Renal pelvis (tissue), 4 donors: ENCODE results near the gene ARHGAP27. TPM values are rescaled to one million over a fixed set of nuclear protein-coding genes. Genes with fewer than 3 reads are reported as not detected.

Experiments used
- DNase-seq: peaks from one replicate; pipeline ENCODE4 v3.0.0-alpha.2; 2013
- polyA plus RNA-seq, 3 donors: library from polyadenylated mRNA; unstranded; fragments of 120-200 nt; gene quantifications; one replicate each; pipeline ENCODE4 v1.2.1, GENCODE V29; 2013; ENCODE audit not compliant: insufficient read length in 3 of 3

Gene ARHGAP27
- polyA plus RNA-seq, 3 donors, result 15.7 to 21.7 (median 20.4) TPM

GRCh38 chr17:45388604-45389325 lies 43.9 kb downstream of the ARHGAP27 start:
- DNase-seq, result no peak

GRCh38 chr17:45387739-45388138 lies 44.9 kb downstream of the ARHGAP27 start:
- DNase-seq, result no peak

- no peak for DNase-seq
These were observed 46.5 kb downstream of the ARHGAP27 start for GRCh38 chr17:45386178-45386577.

GRCh38 chr17:45385331-45385997 lies 47.2 kb downstream of the ARHGAP27 start:
- peak; percentile 76 for DNase-seq

GRCh38 chr17:45384789-45385262 lies 47.8 kb downstream of the ARHGAP27 start:
- no peak for DNase-seq

GRCh38 chr17:45384047-45384788 lies 48.5 kb downstream of the ARHGAP27 start:
- DNase-seq, result no peak

- no peak for DNase-seq
These were observed 49.7 kb downstream of the ARHGAP27 start for GRCh38 chr17:45383003-45383402.

GRCh38 chr17:45382226-45382625 lies 50.4 kb downstream of the ARHGAP27 start:
- DNase-seq, result no peak

- no peak for DNase-seq
These were observed 51.7 kb downstream of the ARHGAP27 start for GRCh38 chr17:45380991-45381390.

- DNase-seq, result no peak
These were observed 52.5 kb downstream of the ARHGAP27 start for GRCh38 chr17:45380046-45380765.

GRCh38 chr17:45377401-45377800 lies 55.3 kb downstream of the ARHGAP27 start:
- no peak for DNase-seq

GRCh38 chr17:45376171-45377005 lies 56.3 kb downstream of the ARHGAP27 start:
- DNase-seq, result no peak

- DNase-seq, result no peak
These were observed 58.2 kb downstream of the ARHGAP27 start for GRCh38 chr17:45374501-45374900.

- DNase-seq, result no peak
These were observed 60.3 kb downstream of the ARHGAP27 start for GRCh38 chr17:45372325-45372869.

- DNase-seq, result peak; percentile 82
These were observed 61.0 kb downstream of the ARHGAP27 start for GRCh38 chr17:45371414-45372324.

- no peak for DNase-seq
These were observed 61.7 kb downstream of the ARHGAP27 start for GRCh38 chr17:45370949-45371413.

- DNase-seq, result no peak
These were observed 63.2 kb downstream of the ARHGAP27 start for GRCh38 chr17:45369421-45369820.

GRCh38 chr17:45368651-45369050 lies 64.0 kb downstream of the ARHGAP27 start:
- no peak for DNase-seq

- DNase-seq, result no peak
These were observed 65.5 kb downstream of the ARHGAP27 start for GRCh38 chr17:45367216-45367615.
